ENCODE results near the gene NKAIN2.
"Not testable (repeated sequence)": the region's sequence is repeated elsewhere in the genome, so short reads cannot be mapped to it uniquely, and the experiment has no call there.

NKAIN2 gene

DNA sequence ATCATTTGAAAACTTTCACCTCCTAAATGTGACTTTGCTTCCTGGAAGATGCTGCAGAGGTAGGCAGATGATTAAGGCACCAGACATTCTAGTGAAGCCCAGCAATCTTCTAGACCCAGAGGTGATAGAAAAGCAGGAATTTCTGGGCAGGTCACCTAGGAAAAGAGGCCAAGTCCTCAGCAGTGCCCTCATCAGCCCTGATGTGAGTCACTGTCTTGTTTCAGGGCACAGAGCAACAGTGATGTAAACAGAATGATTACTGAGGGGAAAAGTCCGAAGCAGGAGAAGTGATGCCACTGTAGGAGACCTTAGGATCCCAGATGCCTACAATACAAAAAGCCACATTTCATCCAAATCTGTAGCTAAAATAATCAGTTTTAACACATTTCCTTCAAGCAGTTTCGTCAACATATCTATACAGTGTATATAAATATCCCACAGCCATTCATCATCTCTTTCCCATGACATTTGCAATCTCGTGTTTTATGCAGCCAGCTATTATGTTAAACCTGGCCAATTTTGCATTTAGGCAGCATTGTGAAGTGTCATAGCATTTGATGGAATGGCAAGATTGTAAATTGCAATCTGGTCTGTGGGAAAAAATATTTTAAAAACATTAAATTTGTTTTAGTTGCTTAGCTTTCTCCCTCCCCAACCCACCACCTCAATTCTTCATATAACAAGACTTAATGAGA is 757.4 kb downstream of the NKAIN2 start:
- Histone ChIP-seq H3K9ac (ENCODE audit: low read length) (no peak overlapping the region), H3K27me3 (replicated peaks; ENCODE audit: control insufficient read depth, insufficient read depth, low read length) (no peaks in the 10 kb centered on the region), H3K4me3 (ENCODE audit: low read length) (no peak overlapping the region), H3K36me3 (ENCODE audit: control insufficient read depth, insufficient read depth, low read length, severe bottlenecking) (no peaks in the 10 kb centered on the region), H3K9me3 (ENCODE audit: control insufficient read depth, low read length) (no peaks in the 10 kb centered on the region), H3K4me1 (ENCODE audit: control insufficient read depth, insufficient read depth, low read length) (no peaks in the 10 kb centered on the region)
- no peak for DNase-seq (ENCODE audit: low read depth)

DNA sequence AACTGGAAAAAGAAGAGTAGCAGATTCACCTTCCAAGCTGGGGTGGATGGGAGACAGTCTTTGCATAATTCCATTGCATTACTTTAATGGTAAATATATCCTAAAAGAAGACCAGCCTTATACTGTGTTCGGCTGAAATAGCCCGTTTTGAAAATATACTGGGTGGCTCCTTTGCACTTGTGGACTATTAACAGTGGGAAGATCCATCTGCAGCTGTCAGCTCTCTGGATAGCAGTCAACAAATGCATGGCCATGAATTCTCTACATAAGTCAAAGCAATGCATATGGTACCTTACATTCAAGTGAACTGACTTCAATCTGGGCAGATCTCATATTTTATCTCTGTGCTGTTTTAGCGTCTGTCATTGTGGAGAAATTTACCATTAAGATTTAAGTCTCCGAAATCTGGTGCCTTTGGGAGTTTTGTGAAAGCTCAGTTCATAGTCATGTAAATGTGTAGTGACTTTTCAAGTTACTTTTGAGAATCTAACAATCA is 758.0 kb downstream of the NKAIN2 start:
- Histone ChIP-seq H3K9me3 (ENCODE audit: control insufficient read depth, low read length) (no peaks in the 10 kb centered on the region), H3K36me3 (ENCODE audit: control insufficient read depth, insufficient read depth, low read length, severe bottlenecking) (no peaks in the 10 kb centered on the region), H3K27me3 (replicated peaks; ENCODE audit: control insufficient read depth, insufficient read depth, low read length) (no peaks in the 10 kb centered on the region), H3K4me1 (ENCODE audit: control insufficient read depth, insufficient read depth, low read length) (no peaks in the 10 kb centered on the region), H3K4me3 (ENCODE audit: low read length) (no peak overlapping the region), H3K9ac (ENCODE audit: low read length) (no peak overlapping the region)
- no peak for DNase-seq (ENCODE audit: low read depth)

DNA sequence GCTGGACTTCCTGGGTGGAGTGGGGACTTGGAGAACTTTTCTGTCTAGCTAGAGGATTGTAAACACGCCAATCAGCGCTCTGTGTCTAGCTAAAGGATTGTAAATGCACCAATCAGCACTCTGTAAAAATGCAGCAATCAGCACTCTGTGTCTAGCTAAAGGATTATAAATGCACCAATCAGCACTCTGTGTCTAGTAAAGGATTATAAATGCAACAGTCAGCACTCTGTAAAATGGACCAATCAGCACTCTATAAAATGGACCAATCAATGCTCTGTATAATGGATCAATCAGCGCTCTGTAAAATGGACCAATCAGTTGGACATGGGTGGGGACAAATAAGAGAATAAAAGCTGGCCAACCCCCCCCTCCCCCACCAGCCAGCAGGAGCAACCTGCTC is 760.5 kb downstream of the NKAIN2 start:
- not testable (repeated sequence) for H3K9ac ChIP-seq (ENCODE audit: low read length); H3K4me3 ChIP-seq (ENCODE audit: low read length); H3K9me3 ChIP-seq (ENCODE audit: control insufficient read depth, low read length); H3K4me1 ChIP-seq (ENCODE audit: control insufficient read depth, insufficient read depth, low read length); H3K36me3 ChIP-seq (ENCODE audit: control insufficient read depth, insufficient read depth, low read length, severe bottlenecking); DNase-seq (ENCODE audit: low read depth); H3K27me3 ChIP-seq (replicated peaks; ENCODE audit: control insufficient read depth, insufficient read depth, low read length)

DNA sequence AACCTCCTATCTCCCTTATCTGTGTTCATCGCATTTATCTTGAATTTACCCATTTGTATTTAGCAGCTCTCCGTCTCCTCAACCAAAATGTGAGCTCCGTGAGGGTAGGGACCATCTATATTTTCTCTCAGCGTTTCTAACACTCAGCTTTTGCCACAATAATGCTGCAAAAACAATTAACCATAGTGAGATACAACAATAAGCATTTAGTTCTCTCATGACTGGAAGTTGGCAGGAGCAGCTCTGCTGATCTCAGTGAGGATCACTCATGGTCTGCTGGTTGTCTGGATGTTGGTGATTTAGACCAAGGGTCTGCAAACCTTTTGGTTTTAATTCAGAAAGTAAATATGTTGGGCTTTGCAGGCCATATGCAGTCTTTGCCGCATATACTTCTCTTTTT is 763.7 kb downstream of the NKAIN2 start:
- Histone ChIP-seq H3K9me3 (ENCODE audit: control insufficient read depth, low read length) (no peaks in the 10 kb centered on the region), H3K9ac (ENCODE audit: low read length) (no peak overlapping the region), H3K4me3 (ENCODE audit: low read length) (no peak overlapping the region), H3K36me3 (ENCODE audit: control insufficient read depth, insufficient read depth, low read length, severe bottlenecking) (no peaks in the 10 kb centered on the region), H3K4me1 (ENCODE audit: control insufficient read depth, insufficient read depth, low read length) (no peaks in the 10 kb centered on the region), H3K27me3 (replicated peaks; ENCODE audit: control insufficient read depth, insufficient read depth, low read length) (no peaks in the 10 kb centered on the region)
- no peak for DNase-seq (ENCODE audit: low read depth)

DNA sequence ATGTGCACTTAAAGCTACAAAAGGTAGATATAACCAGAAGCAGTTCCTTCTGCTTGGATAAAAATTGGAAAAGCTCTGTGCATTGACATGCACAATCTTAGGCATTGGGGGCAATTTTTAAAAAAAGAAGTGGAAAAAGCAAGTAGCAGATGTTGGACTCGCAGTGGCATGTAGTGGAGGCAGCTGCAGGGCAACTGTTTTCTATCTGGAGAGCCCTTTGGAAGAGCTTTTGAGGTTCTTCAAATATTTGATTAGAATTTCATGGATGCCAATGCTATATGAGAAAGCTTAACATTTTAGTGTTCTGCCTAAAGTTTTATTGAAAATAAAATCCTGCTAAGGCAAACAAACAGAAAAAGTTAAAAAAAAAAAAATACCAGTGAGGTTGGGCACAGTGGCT is 770.3 kb downstream of the NKAIN2 start:
- DNase-seq (ENCODE audit: low read depth), result no peak
- Histone ChIP-seq H3K27me3 (replicated peaks; ENCODE audit: control insufficient read depth, insufficient read depth, low read length) (no peaks in the 10 kb centered on the region), H3K4me1 (ENCODE audit: control insufficient read depth, insufficient read depth, low read length) (no peaks in the 10 kb centered on the region), H3K4me3 (ENCODE audit: low read length) (no peak overlapping the region), H3K36me3 (ENCODE audit: control insufficient read depth, insufficient read depth, low read length, severe bottlenecking) (no peaks in the 10 kb centered on the region), H3K9me3 (ENCODE audit: control insufficient read depth, low read length) (no peaks in the 10 kb centered on the region), H3K9ac (ENCODE audit: low read length) (no peak overlapping the region)

DNA sequence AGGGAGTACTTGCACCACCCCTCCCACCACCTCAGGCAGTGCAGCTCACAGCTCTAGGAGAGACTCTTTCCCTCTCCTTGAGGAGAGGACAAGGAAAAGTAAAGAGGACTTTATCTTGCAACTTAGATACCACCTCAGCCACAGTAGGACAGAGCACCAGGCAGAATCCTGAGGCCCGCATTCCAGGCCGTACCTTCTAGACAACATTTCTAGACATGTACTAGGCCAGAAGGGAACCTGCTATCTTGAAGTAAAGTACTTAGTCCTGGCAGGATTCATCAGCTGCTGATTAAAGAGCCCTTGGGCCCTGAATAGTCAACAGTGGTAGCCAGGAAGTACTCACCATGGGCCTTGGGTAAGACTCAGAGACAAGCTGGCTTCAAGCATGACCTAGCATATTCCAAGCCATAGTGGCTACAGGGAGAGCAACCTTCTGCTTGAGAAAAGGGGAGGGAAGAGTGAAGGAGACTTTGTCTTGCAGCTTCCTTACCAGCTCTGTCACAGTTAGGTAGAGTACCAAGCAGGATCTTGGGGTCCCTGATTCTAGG is 774.1 kb downstream of the NKAIN2 start:
- Histone ChIP-seq H3K9me3 (ENCODE audit: control insufficient read depth, low read length) (no peaks in the 10 kb centered on the region), H3K9ac (ENCODE audit: low read length) (no peak overlapping the region), H3K4me1 (ENCODE audit: control insufficient read depth, insufficient read depth, low read length) (no peaks in the 10 kb centered on the region), H3K36me3 (ENCODE audit: control insufficient read depth, insufficient read depth, low read length, severe bottlenecking) (no peaks in the 10 kb centered on the region), H3K4me3 (ENCODE audit: low read length) (no peak overlapping the region), H3K27me3 (replicated peaks; ENCODE audit: control insufficient read depth, insufficient read depth, low read length) (no peaks in the 10 kb centered on the region)
- no peak for DNase-seq (ENCODE audit: low read depth)

DNA sequence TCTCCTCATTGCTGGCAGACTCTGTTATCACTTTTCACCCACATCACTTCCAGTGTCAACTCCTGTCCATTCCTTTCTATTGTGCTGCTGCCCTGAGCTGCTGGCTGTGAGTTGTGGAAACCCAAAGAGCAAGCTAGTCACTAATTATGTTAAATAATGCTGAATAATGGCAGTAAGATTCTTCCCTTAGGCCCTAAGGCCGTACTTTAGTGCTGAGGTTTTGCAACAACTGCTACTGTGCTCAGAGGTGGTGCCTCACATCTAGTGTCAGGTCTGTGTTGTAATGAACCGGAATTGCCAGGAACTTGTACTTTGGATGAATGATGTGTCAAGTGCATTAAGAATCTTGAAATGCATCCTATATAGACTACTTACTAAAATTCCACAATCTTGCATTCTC is 786.3 kb downstream of the NKAIN2 start:
- no peaks in the 10 kb centered on the region for H3K27me3 ChIP-seq (replicated peaks; ENCODE audit: control insufficient read depth, insufficient read depth, low read length)
- no peaks in the 10 kb centered on the region for H3K4me1 ChIP-seq (ENCODE audit: control insufficient read depth, insufficient read depth, low read length)
- H3K9me3 ChIP-seq (ENCODE audit: control insufficient read depth, low read length), result no peaks in the 10 kb centered on the region
- no peaks in the 10 kb centered on the region for H3K36me3 ChIP-seq (ENCODE audit: control insufficient read depth, insufficient read depth, low read length, severe bottlenecking)
- H3K4me3 ChIP-seq (ENCODE audit: low read length), result no peak overlapping the region
- no peak overlapping the region for H3K9ac ChIP-seq (ENCODE audit: low read length)
- DNase-seq (ENCODE audit: low read depth), result no peak

DNA sequence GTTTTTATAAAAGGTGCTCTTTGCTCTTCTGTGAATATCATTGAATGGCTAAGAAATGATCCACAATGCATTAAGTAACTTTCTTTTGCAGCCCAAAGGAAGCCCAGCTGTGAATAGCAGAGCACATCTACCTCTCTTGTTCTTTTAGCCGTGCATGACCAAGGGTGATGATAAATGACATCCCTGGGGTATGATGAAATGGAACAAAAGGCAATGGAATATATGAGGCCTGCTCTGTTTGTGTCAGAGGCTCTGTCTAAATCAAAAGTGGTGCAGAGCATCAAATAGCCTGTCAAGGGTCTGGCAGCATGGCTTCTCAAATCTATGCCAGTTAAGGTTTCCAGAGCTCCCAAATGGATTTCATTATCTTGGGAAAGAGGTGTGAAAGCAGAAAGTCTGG is 796.0 kb downstream of the NKAIN2 start:
- Histone ChIP-seq H3K27me3 (replicated peaks; ENCODE audit: control insufficient read depth, insufficient read depth, low read length) (no peaks in the 10 kb centered on the region), H3K9me3 (ENCODE audit: control insufficient read depth, low read length) (no peaks in the 10 kb centered on the region), H3K36me3 (ENCODE audit: control insufficient read depth, insufficient read depth, low read length, severe bottlenecking) (no peaks in the 10 kb centered on the region), H3K9ac (ENCODE audit: low read length) (no peak overlapping the region), H3K4me1 (ENCODE audit: control insufficient read depth, insufficient read depth, low read length) (no peaks in the 10 kb centered on the region), H3K4me3 (ENCODE audit: low read length) (no peak overlapping the region)
- no peak for DNase-seq (ENCODE audit: low read depth)

DNA sequence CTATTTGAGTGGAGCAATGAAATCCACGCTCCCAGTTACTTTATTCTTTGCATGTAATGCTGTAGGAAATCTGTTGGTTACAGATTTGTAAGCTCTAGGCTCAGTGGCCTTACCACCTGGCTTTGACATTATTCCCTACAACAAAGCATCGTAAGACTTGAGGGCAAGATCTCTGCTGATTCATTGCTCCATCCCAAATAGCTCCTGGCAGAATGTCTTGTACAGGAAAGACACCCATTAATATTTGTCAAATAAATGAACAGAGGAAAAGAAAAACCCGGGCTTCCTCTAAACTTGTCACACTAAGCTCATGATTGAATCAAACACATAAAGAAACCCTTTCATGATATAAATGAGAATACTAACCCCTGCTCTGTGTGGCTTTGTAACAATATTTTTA is 801.1 kb downstream of the NKAIN2 start:
- Histone ChIP-seq H3K4me3 (ENCODE audit: low read length) (no peak overlapping the region), H3K4me1 (ENCODE audit: control insufficient read depth, insufficient read depth, low read length) (no peaks in the 10 kb centered on the region), H3K9ac (ENCODE audit: low read length) (no peak overlapping the region), H3K36me3 (ENCODE audit: control insufficient read depth, insufficient read depth, low read length, severe bottlenecking) (no peaks in the 10 kb centered on the region), H3K27me3 (replicated peaks; ENCODE audit: control insufficient read depth, insufficient read depth, low read length) (no peaks in the 10 kb centered on the region), H3K9me3 (ENCODE audit: control insufficient read depth, low read length) (no peaks in the 10 kb centered on the region)
- DNase-seq (ENCODE audit: low read depth), result no peak

DNA sequence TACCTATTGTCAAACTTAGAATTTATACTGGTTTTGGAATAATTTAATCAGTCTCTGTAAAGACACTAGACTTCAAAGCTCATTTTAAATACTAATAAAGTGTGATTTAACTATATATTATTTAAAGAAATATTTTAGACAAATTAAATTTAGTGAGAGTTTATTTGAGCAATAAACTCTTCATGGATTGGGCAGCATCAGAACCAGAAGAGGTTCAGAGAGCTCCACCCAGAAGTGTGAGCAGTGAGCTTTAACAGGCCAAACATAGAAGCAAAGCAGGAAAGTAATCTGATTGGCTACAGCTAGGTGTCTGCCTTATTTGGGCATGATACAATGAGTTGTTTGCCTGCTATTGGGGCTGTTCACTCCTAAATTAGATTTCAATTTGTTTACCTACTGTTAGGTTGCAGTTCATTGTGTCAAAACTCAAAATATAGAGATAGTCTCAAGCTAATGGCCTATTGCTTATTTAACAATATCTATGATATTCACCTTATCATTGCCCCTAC is 803.5 kb downstream of the NKAIN2 start:
- no peaks in the 10 kb centered on the region for H3K9me3 ChIP-seq (ENCODE audit: control insufficient read depth, low read length)
- H3K36me3 ChIP-seq (ENCODE audit: control insufficient read depth, insufficient read depth, low read length, severe bottlenecking), result no peaks in the 10 kb centered on the region
- H3K4me3 ChIP-seq (ENCODE audit: low read length), result no peak overlapping the region
- no peak overlapping the region for H3K9ac ChIP-seq (ENCODE audit: low read length)
- DNase-seq (ENCODE audit: low read depth), result no peak
- H3K4me1 ChIP-seq (ENCODE audit: control insufficient read depth, insufficient read depth, low read length), result no peaks in the 10 kb centered on the region
- H3K27me3 ChIP-seq (replicated peaks; ENCODE audit: control insufficient read depth, insufficient read depth, low read length), result no peaks in the 10 kb centered on the region

DNA sequence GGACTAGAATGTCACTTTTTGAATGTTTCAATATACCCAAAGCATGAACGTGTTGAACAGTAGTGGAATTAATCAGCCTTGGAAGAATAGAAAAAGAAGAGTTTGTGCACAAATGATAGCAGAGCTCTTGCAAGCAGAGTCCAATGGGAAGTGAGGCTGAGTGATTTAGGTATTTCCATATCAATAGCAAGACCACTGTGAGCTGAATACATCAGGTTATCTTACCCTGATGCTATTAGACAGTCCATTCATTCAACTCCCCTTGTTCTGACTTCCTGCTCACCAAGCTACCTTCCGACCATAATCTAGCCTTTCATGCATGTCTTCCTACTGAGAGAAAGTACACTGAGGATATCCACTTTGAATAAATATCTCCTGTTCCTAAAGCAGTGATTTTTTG is 809.4 kb downstream of the NKAIN2 start:
- no peak for DNase-seq (ENCODE audit: low read depth)
- Histone ChIP-seq H3K27me3 (replicated peaks; ENCODE audit: control insufficient read depth, insufficient read depth, low read length) (no peaks in the 10 kb centered on the region), H3K4me3 (ENCODE audit: low read length) (no peak overlapping the region), H3K36me3 (ENCODE audit: control insufficient read depth, insufficient read depth, low read length, severe bottlenecking) (no peaks in the 10 kb centered on the region), H3K9ac (ENCODE audit: low read length) (no peak overlapping the region), H3K9me3 (ENCODE audit: control insufficient read depth, low read length) (no peaks in the 10 kb centered on the region), H3K4me1 (ENCODE audit: control insufficient read depth, insufficient read depth, low read length) (no peaks in the 10 kb centered on the region)

DNA sequence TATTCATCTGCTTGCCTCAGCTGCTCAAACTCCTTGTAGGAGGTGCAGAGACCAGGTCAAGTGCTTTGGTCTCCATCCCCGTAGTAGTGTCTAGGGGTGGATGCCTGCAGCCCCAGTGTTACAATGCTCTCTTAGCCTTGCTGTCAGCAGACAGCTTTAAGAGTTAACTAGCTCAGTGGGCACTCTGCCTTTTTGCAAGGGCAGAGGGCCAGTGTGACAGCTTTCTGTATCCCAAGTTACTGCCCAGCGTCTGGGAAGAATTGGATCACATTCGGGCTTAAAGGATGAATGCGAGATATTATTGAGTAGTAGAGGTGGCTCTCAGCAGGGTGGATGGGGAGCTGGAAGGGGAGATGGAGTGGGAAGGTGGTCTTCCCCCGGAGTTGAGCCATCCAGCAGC is 818.7 kb downstream of the NKAIN2 start:
- no peaks in the 10 kb centered on the region for H3K9me3 ChIP-seq (ENCODE audit: control insufficient read depth, low read length)
- H3K4me3 ChIP-seq (ENCODE audit: low read length), result no peak overlapping the region
- H3K36me3 ChIP-seq (ENCODE audit: control insufficient read depth, insufficient read depth, low read length, severe bottlenecking), result no peaks in the 10 kb centered on the region
- no peak for DNase-seq (ENCODE audit: low read depth)
- no peak overlapping the region for H3K9ac ChIP-seq (ENCODE audit: low read length)
- H3K27me3 ChIP-seq (replicated peaks; ENCODE audit: control insufficient read depth, insufficient read depth, low read length), result no peaks in the 10 kb centered on the region
- no peaks in the 10 kb centered on the region for H3K4me1 ChIP-seq (ENCODE audit: control insufficient read depth, insufficient read depth, low read length)
